Activated T-helper 17 cell treated with anti-CD3 and anti-CD28 coated beads, Interleukin-2, amount 50 U/mL, for 72 hours (primary cell): ENCODE measurements around the gene MYOCD. TPM values are rescaled to one million over a fixed set of nuclear protein-coding genes. Genes with fewer than 3 reads are reported as not detected.

Experiments used
- ATAC-seq: fragments of 150-1000 bp; cut with Tn5 transposase; replicated peaks from 2 replicates; pipeline ENCODE4 v1.10.0; 2021; ENCODE audit warnings: mild to moderate bottlenecking, moderate library complexity
- H3K27ac Mint-ChIP-seq: one replicate; pipeline ENCODE4 v1.8.0; 2022; ENCODE audit warnings: mixed read lengths
- H3K27me3 Mint-ChIP-seq: one replicate; pipeline ENCODE4 v1.8.0; 2022; ENCODE audit warnings: mixed read lengths
- H3K36me3 Mint-ChIP-seq: one replicate; pipeline ENCODE4 v1.8.0; 2022; ENCODE audit warnings: low read depth, mild to moderate bottlenecking, mixed read lengths
- H3K4me1 Mint-ChIP-seq: one replicate; pipeline ENCODE4 v1.8.0; 2022; ENCODE audit warnings: mixed read lengths
- H3K4me3 Mint-ChIP-seq: one replicate; pipeline ENCODE4 v1.8.0; 2022; ENCODE audit warnings: mild to moderate bottlenecking, mixed read lengths
- H3K9me3 Mint-ChIP-seq: one replicate; pipeline ENCODE4 v1.8.0; 2022; ENCODE audit warnings: mixed read lengths
- total RNA-seq, 2 donors: library from RNA; stranded (reverse); gene quantifications; one replicate each; pipeline ENCODE4 v1.2.3, GENCODE V29; 2022

Gene MYOCD
- total RNA-seq, 2 donors from 2014 or later = not detected

GRCh38 chr17:12789481-12790248 is 124.0 kb downstream of the MYOCD start, which contains the start of gene ARHGAP44:
TSS of gene ARHGAP44 (plus strand) at chr17:12789498. CDS start at chr17:12789839, 341 bp downstream.
- Mint-ChIP-seq H3K9me3 (peaks cover 7% of the 10 kb centered on the region), H3K27ac (no peak within 1 kb of the TSS), H3K4me3 (peak within 1 kb of the TSS; percentile 49), H3K4me1 (no peaks in the 10 kb centered on the region), H3K36me3 (no peaks in the 10 kb centered on the region), H3K27me3 (peaks cover 36% of the 10 kb centered on the region)
- ATAC-seq = peak; percentile 23

DNA sequence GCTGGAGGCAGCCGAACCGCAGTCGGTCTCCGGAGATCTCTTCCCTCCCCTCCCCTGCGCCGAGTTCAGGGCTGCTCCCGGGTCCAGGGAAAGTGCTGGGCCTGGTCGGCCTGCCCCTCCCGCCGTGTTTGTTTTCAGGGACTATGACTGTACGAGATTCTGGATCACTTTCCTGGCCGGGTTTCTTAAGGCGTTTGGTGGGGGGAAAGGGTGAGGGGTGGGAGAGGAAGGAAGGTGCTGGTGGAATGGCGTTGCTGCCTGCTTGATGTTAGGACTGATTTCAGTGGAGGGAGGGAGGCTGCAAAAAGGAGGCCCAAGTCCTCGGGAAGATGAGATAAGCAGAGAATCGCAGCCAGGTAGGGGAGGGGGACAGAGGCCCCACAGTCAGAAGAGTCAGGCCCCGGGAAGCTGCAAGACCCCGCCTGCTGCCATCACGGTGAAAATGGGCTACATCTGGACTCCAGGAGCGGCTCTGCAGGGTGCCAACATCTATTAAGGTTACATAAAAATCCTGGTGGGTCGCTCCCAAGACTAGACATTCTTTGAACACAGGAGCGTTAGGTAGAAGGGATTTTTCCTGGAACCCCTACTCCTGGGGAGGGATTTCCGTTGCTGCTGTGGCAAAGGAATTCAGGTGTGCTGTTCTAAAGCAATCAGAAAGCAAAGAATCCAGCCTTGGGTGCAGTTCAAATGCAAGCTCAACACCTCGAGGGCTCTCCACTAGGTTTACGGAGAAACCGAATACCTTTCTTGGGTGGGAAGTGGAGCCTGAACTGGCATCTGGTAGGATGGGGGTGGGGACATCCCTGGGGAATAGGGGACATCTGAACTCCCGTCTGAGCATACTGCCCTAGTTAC is 124.8 kb downstream of the MYOCD start:
- Mint-ChIP-seq H3K36me3 (no peaks in the 10 kb centered on the region), H3K27me3 (peaks cover 36% of the 10 kb centered on the region), H3K4me3 (peak overlapping the region; percentile 49), H3K9me3 (peaks cover 7% of the 10 kb centered on the region), H3K4me1 (no peaks in the 10 kb centered on the region), H3K27ac (no peak overlapping the region)
- ATAC-seq = no peak

- Mint-ChIP-seq H3K27me3 (peaks cover 32% of the 10 kb centered on the region), H3K36me3 (no peaks in the 10 kb centered on the region), H3K4me1 (no peaks in the 10 kb centered on the region), H3K4me3 (no peak overlapping the region), H3K9me3 (peaks cover 11% of the 10 kb centered on the region), H3K27ac (no peak overlapping the region)
- ATAC-seq = no peak
Observed at GRCh38 chr17:12794919-12795532, 129.3 kb downstream of the MYOCD start.

DNA sequence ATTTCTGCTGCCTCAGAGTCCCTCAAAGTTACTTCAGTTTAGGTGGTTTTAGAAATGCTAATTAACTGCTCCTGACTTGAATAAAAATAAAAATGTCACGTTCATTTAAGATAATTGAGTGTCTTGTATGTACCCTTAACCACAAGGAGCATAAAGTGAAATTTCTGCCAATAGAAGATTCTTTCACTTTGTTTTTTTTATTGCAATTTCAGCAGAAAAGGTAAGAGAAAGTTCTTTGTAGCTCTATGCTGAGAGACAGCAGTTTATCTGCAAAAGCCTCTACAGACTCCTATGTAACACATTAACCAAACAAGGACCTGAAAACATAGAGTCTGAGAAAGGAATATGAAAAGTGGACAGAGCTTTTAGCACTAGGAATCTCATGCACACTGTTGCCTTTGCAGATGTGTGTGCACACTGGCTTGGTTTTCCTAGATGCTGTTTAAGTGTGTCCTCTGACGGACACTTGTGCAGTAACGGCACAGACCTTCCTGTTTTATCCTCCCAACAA is 135.2 kb downstream of the MYOCD start:
- Mint-ChIP-seq H3K27ac (no peak overlapping the region), H3K4me1 (no peaks in the 10 kb centered on the region), H3K9me3 (peaks cover 12% of the 10 kb centered on the region), H3K36me3 (no peaks in the 10 kb centered on the region), H3K4me3 (no peak overlapping the region), H3K27me3 (peaks cover 12% of the 10 kb centered on the region)
- no peak for ATAC-seq

GRCh38 chr17:12806630-12807029 is 140.9 kb downstream of the MYOCD start:
- Mint-ChIP-seq H3K4me1 (no peaks in the 10 kb centered on the region), H3K4me3 (no peak overlapping the region), H3K27me3 (peaks cover 9% of the 10 kb centered on the region), H3K9me3 (peaks cover 15% of the 10 kb centered on the region), H3K36me3 (no peaks in the 10 kb centered on the region), H3K27ac (no peak overlapping the region)
- no peak for ATAC-seq

DNA sequence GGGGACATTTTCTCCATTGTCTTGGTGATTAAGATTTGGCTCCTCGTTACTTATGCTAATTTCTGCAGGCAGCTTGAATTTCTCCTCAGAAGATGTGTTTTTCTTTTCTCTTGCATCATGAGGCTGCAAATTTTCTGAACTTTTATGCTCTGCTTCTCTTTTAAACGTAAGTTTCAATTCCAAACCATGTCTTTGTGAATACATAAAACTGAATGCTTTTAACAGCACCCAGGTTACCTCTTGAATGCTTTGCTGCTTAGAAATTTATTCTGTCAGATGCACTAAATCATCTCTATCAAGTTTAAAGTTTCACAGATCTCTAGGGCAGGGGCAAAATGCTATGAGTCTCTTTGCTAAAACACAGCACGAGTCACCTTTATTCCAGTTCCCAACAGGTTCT is 143.0 kb downstream of the MYOCD start:
- Mint-ChIP-seq H3K4me3 (no peak overlapping the region), H3K27ac (no peak overlapping the region), H3K27me3 (peaks cover 3% of the 10 kb centered on the region), H3K4me1 (no peaks in the 10 kb centered on the region), H3K9me3 (peaks cover 10% of the 10 kb centered on the region), H3K36me3 (no peaks in the 10 kb centered on the region)
- ATAC-seq = no peak

GRCh38 chr17:12812877-12813276 is 147.2 kb downstream of the MYOCD start:
- ATAC-seq = no peak
- Mint-ChIP-seq H3K9me3 (peaks cover 10% of the 10 kb centered on the region), H3K4me3 (no peak overlapping the region), H3K27ac (no peak overlapping the region), H3K4me1 (no peaks in the 10 kb centered on the region), H3K27me3 (no peaks in the 10 kb centered on the region), H3K36me3 (no peaks in the 10 kb centered on the region)

DNA sequence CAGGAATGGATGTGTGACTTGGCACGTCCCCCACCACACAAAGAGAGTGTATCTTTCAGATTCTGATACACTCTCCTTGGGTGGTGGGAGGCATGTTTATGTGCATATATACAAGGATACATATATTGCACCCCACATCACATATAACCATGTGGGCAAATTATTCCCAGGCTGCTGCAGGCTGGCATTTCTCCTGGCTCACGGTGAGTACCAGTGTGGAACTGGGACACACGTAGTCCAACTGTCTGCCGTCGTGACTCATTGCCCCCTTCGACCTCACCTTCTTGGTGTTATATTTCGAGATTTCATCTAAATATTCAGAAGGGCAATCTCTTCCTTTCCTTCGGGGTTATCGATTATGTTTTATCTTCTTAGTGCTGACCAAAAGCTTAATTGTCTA is 148.0 kb downstream of the MYOCD start:
- H3K4me1 Mint-ChIP-seq = no peaks in the 10 kb centered on the region
- no peaks in the 10 kb centered on the region for H3K27me3 Mint-ChIP-seq
- H3K4me3 Mint-ChIP-seq = no peak overlapping the region
- no peaks in the 10 kb centered on the region for H3K36me3 Mint-ChIP-seq
- no peak overlapping the region for H3K27ac Mint-ChIP-seq
- H3K9me3 Mint-ChIP-seq = peaks cover 10% of the 10 kb centered on the region
- ATAC-seq = no peak

- H3K9me3 Mint-ChIP-seq = peaks cover 4% of the 10 kb centered on the region
- H3K36me3 Mint-ChIP-seq = no peaks in the 10 kb centered on the region
- no peaks in the 10 kb centered on the region for H3K4me1 Mint-ChIP-seq
Observed at GRCh38 chr17:12814718-12815117, 149.0 kb downstream of the MYOCD start.

GRCh38 chr17:12815642-12816141 is 150.0 kb downstream of the MYOCD start:
- Mint-ChIP-seq H3K27me3 (no peaks in the 10 kb centered on the region), H3K4me1 (no peaks in the 10 kb centered on the region), H3K27ac (no peak overlapping the region), H3K36me3 (no peaks in the 10 kb centered on the region), H3K4me3 (no peak overlapping the region), H3K9me3 (peaks cover 4% of the 10 kb centered on the region)
- no peak for ATAC-seq

More at GRCh38 chr17:12814718-12815117, 149.0 kb downstream of the MYOCD start:
- no peaks in the 10 kb centered on the region for H3K27me3 Mint-ChIP-seq
- no peak overlapping the region for H3K27ac Mint-ChIP-seq
- ATAC-seq = no peak
- no peak overlapping the region for H3K4me3 Mint-ChIP-seq

Other genes starting within 250 kb of the MYOCD start
- under 1 TPM in 1 of 2 donors, not detected in 1; 0.48 TPM for gene ARHGAP44, start 123.6 kb downstream of the MYOCD start, total RNA-seq